HFF-Myc (cell line): Measurements from ENCODE around the gene REL.

Experiments used
- DNase-seq: peaks from one replicate; pipeline ENCODE4 v3.0.0-alpha.2; 2011; ENCODE audit warnings: low read depth; ENCODE audit errors: extremely low read depth
- H3K4me3 ChIP-seq: replicated peaks from 2 replicates; pipeline ENCODE4 v1.5.1; 2011; ENCODE audit warnings: low read depth, mild to moderate bottlenecking, control low read depth, low read length
- TF ChIP-seq, protein P1 (sequence below): IDR thresholded peaks from 2 replicates; pipeline ENCODE4 v1.5.1; 2012; ENCODE audit warnings: mild to moderate bottlenecking, low read depth, low read length, control low read depth; ENCODE audit errors: missing control alignments

REL gene

DNA sequence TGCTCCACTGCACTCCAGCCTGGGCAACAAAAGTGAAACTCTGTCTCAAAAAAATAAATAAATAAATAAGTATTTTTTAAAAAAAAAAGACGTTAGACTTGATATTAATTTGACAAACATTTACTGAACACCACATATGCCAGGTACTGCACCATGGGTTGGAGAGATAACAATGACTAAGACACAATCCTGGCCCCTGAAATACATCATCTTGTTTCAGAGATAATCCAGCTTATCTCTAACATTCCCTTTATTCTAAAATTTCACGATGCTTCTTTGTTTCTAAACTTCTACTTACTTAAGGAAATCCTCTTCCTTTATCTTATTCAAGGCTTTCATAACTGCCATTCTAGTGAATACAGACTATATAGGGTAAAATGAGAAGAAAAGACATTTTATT, 81.2 kb downstream of the REL start:
- DNase-seq, result no peak
- H3K4me3 ChIP-seq, result no peak overlapping the region
- TF ChIP-seq, protein P1, sequence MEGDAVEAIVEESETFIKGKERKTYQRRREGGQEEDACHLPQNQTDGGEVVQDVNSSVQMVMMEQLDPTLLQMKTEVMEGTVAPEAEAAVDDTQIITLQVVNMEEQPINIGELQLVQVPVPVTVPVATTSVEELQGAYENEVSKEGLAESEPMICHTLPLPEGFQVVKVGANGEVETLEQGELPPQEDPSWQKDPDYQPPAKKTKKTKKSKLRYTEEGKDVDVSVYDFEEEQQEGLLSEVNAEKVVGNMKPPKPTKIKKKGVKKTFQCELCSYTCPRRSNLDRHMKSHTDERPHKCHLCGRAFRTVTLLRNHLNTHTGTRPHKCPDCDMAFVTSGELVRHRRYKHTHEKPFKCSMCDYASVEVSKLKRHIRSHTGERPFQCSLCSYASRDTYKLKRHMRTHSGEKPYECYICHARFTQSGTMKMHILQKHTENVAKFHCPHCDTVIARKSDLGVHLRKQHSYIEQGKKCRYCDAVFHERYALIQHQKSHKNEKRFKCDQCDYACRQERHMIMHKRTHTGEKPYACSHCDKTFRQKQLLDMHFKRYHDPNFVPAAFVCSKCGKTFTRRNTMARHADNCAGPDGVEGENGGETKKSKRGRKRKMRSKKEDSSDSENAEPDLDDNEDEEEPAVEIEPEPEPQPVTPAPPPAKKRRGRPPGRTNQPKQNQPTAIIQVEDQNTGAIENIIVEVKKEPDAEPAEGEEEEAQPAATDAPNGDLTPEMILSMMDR, result no peak

GRCh38 chr2:60963190-60963589, 81.8 kb downstream of the REL start:
- TF ChIP-seq, protein P1, result no peak
- DNase-seq, result no peak
- no peak overlapping the region for H3K4me3 ChIP-seq

- H3K4me3 ChIP-seq, result no peak overlapping the region
- TF ChIP-seq, protein P1, result no peak
- no peak for DNase-seq
Observed at GRCh38 chr2:60964651-60965498, 83.5 kb downstream of the REL start.

DNA sequence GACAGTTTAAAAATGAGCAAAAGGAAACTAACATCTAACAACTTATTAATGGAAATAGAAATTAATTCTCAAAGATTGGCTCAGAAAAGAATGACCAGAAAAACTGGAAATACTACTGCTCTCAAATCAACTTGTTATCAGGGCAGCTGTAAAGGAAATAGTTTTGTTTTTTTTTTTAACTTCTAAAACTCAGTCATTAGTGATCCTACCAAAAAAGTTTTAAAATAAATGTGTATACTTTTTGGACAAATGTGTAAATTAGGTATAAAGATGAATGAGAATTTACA, 84.1 kb downstream of the REL start:
- no peak for DNase-seq
- H3K4me3 ChIP-seq, result no peak overlapping the region
- TF ChIP-seq, protein P1, result no peak

DNA sequence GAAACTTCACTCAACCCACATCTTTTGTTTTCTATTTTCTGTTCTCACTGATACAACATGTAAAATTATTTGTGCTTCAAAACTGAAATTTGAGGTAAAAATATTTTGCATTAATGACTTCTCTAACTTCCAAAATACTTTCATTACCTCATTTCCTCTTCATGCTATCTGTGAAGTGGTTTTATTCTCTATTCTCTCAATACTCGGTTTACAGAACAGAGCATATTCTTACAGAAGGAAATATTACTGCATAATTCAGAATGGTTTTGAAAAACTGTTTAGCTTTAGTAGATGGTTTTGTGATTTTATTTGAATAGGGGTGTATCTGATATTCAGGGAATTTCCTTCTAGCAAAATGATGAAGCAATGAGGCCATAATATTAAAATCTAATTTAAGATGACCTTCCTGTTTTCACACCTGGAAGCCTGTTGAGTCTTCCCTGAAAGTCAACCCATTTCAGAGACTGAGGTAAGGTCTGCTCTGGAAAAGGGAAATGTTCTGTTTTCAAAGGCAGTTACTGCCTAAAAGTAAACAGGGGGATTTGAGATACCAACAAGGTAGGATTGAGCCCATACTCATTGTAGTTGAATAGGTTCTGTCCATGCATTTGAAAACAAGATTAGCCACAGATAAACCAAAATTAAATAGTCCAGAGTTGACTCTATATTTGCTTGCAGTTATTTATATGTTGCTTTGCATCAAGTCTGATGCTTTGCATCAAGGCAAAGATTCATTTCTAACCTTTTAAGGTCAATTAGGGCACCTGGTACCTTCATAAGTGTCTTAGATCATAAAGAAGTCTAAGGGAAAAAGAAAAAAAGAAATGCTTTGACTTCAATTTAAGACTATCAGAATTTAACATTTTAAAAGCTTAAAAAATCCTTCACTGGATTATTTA, 85.4 kb downstream of the REL start:
- TF ChIP-seq, protein P1, result no peak
- no peak for DNase-seq
- no peak overlapping the region for H3K4me3 ChIP-seq

DNA sequence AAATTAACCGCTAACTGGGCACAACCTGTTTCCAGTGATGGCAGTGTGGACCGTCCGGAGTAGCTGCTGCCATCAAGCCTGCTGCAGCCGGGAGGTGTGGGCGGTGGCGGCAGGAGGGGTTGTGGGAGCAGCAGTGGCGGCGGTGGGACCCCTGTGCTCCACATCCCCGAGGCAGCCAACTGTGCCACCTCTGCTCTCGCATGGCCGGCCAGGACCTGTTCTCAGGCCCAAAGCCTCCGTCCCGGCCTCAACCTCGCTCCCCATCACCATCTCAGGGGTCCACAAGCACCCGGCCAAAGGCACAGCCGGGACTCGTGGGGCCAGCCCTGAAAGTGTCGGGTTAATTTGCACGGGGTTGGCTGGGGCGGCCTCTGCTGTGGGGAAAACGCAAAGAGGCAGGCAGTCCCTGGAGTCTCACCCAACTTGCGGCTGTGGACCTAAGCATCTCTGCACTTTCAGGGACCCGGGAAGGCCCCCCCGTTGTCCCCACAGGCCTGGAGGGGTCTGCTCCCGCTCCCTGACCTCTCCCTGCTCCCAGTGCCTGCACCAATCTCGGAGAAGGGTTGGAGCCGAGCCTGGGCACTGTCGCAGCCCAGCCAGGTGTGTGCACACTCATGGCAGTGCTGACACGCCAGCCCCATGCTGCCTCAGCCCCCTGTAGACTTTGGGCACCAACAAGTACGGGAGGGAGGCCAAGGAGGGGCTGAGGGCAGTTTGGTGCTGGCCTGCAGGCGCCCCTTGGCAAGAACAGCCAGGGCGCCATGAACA, 91.7 kb downstream of the REL start:
- no peak overlapping the region for H3K4me3 ChIP-seq
- TF ChIP-seq, protein P1, result no peak
- DNase-seq, result no peak
